GM19023 (cell line): ENCODE data around the gene ARSJ.
"Not testable (repeated sequence)": the region's sequence is repeated elsewhere in the genome, so short reads cannot be mapped to it uniquely, and the experiment has no call there.

ENCODE experiments used
- ATAC-seq: cut with Tn5 transposase; IDR thresholded peaks from one replicate; pipeline ENCODE4 v1.9.1; 2021; ENCODE audit warnings: mild to moderate bottlenecking, moderate library complexity; ENCODE audit not compliant: unreplicated experiment

ARSJ gene

DNA sequence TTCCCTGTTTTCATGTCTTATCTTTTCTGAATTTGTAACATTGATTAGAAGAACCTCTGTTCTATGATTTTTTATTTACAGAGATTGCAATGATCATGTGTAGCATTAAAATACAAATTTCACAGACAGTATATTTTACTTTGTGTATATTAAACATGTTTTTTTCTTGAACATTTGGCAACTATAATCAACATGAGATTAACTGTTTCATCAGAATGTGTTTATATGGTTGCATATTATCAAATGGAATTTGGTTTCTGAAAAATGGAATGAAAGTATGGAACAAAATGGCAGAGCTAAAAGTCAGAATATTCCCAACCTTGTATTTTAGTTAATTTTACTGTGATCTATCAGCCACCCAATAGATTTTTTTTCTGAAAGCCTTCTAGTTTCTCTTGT, 19.9 kb downstream of the ARSJ start:
- no peak for ATAC-seq

DNA sequence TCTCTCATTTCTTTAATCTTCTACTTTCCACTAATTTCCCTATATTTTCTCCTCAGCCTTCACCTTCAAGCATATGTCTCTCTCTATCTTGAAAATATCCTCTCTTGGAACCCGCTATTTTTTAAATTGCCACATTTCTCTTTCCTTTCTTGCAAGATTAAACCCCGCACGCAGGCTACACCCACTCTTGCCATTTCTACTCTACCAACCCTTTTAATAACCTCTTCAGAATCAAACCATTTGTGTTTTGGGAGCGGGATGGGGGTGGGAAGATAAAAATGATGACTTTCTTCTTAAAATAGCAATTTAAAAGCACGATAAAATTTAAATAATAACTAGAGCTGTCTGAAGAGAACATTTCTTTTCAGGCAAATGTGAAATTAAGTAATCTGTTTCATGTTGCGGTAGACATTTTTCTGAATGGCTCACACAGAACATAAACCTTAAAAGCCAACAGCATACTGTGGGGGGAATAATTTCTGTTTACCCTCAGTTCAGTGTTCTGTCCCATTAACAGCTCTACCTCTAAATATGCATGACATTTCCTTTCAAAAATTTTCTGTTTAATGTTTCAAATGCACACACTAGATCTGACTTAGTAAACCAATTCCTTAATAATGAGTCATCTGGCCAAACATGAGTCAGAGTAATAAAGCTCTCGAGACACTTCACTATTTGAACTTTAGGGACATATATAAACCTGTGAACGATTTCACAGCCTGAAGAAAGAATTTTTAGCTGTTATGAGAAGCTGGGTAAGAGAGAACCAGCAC, 20.5 kb downstream of the ARSJ start:
- ATAC-seq: no peak

DNA sequence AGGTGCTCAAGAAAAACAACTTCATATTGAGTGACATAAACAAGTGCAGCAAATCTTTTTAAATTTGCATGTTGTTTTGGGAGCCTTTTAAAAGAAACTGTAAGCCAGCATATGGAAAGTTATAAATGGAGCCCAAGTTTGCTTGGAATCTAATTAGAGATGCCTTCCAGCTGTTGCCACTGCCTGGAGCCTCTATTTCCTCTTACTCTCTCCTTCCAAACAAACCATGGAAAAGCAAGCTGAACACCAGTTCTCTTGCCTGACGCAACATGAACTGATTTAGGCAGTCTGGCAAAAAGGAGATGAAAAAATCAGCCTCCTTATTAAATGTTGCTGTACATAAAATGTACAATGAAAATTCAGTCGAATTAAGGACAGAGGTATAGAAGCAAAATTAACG, 21.5 kb downstream of the ARSJ start:
- no peak for ATAC-seq

DNA sequence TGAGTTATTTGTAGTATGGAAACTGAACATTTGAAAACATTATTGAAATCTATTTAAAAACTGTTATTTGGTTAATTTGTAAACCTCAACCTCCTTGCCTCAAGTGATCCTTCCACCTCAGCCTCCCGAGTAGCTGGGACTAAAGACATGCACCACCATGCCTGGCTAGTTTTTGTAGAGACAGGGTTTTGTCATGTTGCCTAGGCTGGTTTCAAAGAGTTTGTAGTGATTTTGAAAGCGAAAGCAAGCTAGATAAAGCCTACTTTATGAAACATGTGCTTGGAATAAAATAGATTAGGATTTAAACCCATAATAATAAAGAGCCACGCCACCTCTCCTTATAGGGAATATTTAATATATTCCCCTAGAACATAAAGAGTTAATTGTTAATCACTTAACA, 23.5 kb downstream of the ARSJ start:
- no peak for ATAC-seq

DNA sequence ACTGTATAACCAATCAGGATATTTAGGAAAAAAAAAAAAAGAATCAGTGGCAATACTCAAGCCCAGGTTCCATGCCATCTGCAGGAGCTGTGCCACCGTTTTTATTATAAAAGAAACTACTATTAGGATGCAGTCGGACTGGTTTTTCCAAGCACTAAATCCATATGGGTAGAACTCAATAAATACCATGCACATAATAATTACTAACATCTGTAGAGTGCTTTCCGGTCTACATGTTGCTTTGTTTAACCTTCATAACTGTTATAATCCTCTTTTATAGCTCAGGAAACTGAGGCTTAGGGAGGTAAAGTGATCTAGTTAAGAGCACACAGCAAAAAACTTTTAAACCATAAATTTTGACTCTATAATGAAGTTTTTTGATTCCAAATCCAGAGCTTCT, 24.0 kb downstream of the ARSJ start:
- no peak for ATAC-seq

DNA sequence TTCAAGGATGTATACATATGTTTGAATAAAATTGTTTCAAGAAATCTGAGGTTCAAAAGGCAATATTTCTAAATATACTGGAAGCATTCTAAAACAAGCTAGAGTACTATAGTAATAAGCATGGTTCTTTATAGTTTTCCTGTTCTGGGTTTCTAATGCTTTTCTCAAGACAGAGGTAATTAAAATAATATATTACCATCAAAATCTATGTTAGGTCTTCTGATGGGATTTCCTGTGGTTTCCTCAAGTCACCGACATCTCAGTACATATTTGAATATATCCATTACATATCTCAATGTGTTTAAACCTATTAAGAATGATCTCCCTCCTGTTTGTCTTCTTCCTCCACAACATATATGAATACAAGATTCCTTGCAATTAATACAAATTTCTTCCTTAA, 25.6 kb downstream of the ARSJ start:
- no peak for ATAC-seq

DNA sequence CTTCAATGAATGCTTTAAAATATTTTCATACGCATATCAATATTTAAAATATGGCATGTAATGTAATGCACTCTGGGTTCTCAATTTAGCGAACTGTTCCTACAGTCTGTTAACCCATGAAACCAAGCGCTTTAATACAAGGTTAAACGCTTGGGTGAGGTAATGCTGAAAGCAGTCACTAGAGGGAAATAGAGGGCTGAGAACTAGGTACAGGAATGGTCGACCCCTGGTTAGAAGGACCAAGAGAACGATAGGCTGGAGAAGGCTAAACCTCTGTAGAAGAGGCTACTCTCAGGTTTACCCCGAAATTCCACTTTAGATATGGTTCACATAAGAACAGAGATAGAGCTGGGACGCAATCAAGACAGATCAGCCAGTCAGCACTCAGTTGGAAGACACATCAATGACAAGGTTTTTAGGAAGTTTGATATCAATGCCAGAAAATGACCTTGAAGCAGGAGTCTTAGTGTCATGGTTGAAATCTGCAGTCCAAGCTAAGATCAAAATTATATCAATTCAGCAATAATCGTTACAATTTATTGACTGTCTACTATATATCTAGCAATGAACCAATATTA, 26.9 kb downstream of the ARSJ start:
- ATAC-seq: peak; percentile 89

DNA sequence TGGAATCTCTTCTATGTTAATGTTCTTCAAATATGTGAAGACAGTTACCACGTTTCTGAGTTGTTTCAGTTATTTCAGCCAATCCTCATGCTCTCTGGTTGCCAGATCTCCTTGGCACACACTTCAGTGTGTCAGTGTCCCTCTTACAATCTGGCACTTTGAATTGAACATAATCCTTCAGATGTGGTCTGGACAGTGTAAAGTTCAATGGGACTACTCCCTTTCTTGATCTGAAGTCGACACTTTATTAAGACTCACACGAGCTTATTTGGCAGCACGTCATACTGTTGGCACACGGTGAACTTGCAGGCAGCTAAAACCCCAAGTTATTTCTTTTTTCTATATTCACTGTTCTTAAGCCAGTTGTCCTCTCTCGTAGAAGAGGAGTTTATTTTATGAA, 28.2 kb downstream of the ARSJ start:
- no peak for ATAC-seq

DNA sequence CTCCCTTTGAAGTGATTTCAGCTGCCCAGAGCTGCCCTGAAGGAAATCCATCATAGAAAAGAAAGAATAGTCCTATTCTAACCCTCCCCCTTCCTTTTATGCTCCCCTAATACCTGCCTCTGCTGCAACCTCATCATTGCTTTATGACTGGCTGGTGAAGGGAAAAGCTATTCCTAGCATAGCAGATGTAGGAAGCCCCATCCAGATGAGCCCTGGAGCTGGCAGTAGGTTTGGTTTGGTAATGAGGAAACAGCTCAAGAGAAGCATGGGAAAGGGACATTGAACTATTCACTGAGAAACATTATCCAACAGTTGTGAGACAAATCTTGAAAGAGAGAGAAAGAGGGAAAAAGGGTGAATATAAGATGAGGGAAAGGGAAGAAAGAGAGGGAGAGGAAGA, 29.2 kb downstream of the ARSJ start:
- no peak for ATAC-seq

DNA sequence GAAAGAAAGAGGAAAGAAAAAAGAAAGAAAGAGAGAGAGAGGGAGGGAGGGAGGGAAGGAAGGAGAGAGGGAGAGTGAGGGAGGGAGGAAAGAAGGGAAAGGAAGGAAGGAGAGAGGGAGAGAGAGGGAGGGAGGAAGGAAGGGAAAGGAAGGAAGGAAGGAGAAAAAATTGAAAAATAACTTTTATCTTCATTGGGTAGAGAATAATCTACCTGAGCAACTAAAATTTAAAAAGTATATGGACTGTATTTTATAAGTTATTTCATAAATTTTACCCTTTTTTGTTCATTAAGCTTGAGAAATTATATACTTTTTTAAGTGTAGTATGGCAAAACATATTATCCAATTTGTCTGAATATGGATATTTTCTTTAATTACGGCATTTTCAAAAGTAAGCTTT, 32.0 kb downstream of the ARSJ start:
- ATAC-seq: no peak

DNA sequence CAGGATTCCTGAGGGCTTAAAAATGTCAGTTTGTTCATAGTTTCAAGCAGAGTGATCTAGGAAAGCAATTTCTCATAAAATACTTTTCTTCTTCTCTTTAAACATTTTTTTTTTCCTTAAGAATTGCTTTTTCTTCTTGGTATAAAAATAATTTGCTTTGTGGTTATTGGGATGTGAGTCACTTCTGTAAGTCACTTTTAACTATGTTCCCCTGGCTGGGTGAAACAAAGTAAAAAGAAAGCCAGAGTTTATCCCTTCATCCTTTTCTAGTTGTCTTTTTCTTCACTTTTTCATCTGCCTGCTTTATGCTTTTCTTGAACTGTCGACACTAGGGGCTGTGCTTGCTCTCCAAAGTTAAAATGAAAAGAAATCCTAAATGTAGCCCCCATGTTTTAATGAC, 33.5 kb downstream of the ARSJ start:
- ATAC-seq: no peak

DNA sequence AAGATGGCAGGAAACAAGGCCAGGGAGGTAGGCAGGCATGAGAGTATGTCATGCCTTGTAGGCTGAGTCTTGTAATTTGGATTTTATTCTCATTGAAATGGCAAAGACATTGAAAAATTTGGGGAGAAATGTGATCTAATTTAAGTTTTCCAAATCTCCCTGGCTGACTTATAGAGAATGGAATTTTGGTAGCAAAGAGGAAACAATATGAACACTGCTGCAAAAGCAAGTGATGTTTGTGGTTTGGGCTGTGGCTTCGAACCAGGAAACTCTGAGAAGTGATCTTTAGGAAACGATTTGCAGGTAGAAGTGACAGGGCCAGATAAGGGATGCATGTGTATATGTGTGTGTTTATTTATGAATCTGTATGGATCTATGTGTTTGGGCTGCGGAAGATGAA, 35.6 kb downstream of the ARSJ start:
- ATAC-seq: no peak

DNA sequence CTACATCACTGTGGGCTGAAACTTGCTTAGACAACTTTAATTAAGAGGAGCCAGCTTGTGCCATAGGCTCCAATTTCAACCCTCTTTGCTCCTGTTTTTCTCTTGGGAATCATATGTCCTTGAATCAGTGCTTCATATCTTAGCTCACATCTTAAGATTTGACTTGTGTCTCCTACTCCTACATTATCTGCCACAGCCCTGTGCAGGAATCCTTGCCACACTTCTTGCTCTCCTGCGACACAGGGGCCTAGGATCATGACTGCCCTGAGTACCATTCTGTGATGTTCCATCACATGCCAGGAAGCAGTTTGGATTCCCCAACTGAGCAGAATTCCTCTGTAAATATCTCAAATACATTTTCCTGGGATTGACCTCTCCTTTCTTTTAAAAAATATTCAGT, 36.4 kb downstream of the ARSJ start:
- no peak for ATAC-seq

DNA sequence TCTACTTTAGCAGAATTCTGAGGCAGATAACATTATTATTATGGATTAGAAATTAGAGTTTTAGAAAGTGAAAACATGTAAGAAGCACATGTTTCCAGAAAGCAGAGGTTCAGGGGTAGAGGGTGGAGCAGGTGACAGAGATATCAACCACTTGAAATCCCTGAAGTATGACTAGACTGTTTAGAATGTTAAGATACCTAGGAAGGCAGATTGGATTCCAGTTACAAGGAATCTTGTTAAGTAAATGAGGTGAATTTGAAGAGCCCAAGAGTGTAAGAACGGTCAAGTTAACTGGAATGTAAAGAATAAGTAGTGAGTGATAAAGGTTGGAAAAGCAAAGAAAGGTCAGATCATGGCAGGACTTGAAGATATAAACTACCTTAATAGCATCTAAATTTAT, 37.6 kb downstream of the ARSJ start:
- no peak for ATAC-seq

DNA sequence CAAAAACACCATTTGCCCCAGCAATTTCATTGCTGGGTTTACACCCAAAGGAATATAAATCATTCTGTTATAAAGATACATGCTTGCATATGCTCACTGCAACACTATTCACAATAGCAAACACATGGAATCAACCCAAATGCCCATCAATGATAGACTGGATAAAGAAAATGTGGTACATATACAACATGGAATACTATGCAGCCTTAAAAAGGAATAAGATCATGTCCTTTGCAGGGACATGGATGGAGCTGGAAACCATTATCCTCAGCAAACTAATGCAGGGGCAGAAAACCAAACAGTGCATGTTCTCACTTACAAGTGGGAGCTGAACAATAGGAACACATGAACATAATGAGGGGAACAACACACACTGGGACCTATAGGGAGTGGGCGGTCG, 39.3 kb downstream of the ARSJ start:
- ATAC-seq: not testable (repeated sequence)

DNA sequence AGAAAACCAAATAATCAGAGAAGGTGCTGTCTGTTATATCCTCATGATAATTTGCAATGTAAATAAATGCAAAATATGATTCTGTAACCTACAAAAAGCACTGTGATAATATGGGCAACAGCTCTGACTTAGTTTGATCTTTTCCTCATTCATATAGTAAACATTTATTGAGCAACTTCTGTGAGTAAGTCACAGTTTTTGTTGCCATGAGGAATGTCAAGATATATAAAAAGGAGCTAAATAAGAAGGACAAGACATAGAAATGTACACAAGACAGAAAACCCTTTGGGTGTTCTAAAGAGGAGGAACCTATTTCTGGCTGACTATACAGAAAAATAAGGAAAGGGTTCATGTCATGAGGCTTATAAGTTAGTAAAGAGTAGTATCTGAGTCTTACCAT, 44.3 kb downstream of the ARSJ start:
- no peak for ATAC-seq

DNA sequence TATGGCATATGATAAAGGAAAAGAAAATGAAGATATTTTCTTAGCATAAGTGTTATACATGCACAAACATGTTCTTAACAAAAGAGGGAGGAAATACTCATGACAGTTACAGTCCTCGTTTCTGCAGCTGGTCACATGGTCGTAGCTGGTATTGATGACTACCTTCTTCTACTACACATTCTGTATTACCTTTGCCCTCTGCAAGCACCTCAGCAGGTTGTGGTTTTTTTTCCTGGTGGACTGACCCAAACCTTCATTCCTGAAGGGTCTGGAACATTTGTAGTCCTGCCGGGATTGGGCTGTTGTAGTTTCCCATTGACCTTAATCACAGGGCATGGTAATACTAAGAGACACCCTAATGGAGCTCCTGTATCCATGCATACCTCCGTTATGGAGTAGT, 54.7 kb downstream of the ARSJ start:
- not testable (repeated sequence) for ATAC-seq

DNA sequence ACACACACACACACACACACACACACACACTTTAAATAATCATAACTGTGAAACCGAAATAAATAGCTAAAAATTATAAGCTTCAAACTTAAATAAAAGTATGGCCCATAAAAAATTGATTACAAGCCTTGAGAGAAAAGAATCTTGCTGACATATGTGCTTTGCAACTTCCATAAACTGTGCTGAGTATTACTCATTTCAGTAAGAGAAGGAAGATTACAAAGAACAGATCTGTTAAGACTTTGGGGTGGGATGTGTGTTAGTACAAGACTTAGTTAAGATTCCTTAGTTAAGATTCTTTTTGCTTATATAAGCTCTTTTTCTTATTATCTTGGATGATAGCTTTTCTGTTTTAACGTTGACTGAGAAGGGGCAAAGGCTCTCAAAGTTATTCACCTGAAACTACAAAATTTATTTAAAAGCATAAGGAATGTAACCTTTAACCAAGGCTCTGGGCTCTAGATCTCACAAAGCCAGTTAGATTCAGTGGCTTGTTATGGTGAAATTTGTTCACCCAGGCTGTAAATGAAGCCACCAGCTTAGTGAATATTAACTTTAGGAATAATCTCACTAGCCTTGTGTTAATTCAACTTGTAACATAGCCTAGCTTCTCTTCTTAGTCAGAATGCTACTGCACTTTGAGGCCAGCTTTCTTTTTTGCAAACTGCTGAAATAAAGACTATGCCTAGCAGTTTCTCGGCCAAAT, 58.2 kb downstream of the ARSJ start:
- no peak for ATAC-seq

DNA sequence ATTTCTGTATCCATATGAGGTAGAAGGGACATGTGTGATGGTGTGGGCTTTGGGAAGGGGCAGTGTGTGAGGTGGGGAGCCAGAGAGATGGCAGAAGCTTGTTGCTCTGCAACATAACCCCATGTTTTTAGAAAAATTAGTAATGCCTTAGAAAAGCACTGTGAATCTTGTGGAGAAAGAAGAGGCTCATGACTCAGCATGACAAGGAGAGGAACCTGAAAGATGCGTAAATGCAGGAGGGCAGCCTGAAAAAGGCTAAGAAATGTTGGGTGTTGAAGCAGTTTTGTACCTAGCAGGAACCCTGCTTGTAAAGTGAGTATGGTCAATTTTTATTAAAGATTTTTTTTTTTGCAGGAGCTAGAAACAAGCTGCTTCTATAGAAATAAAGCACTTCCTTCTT, 59.8 kb downstream of the ARSJ start:
- ATAC-seq: no peak

DNA sequence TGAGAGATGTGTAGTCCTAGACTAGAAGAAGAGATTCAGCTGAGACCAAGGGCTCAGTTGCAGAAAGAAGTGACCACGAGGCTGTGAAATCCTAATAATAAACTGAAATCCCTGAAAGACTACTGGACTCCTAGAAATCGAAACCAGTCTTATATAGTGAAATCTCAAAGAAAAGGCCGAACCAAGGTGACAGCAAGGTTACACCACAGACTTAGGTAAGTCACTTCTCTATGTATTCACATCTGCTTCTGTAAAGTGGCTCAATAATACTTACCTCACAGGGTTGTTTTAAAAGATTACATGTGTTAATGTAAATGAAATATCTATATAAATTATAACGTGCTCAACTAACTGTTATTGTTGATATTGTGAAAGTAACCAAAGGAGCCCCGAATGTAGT, 60.3 kb downstream of the ARSJ start:
- no peak for ATAC-seq

DNA sequence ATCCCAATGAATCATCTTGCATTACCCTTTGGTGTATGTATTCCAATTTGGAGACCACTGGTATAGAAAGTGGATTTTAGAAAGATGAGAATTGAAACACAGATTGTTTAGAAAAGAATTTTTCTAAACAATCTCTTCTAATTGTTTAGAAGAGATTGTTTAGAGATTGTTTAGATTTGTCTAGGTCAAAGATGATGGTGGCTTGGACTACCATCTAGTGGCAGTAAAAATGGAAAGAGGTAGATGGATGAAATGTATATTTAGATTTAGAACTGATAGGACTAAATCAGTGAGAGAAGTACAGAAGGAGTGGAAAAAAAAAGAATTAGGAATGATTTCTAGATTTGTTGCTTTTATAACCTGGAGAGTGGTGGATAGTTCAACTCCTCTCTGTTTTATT, 70.6 kb downstream of the ARSJ start:
- ATAC-seq: no peak

DNA sequence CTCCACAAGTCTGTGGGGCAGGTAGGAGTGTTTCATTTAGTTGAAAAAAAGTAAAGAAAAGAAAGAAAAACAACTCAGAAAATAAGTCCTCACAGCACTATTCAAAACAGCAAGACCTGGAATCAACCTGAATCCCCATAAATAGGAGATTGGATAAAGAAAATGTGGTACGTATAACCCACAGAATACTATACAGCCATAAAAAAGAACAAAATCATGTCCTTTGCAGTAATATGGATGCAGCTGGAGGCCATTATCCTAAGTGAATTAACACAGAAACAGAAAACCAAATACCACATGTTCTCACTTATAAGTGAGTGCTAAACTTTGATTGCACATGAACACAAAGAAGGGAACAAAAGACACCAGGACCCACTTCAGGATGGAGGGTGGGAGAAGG, 71.9 kb downstream of the ARSJ start:
- ATAC-seq: no peak
